Cortex of kidney (tissue), 1 donor: Measurements from ENCODE around the gene MRPL42.
"Not testable (repeated sequence)": the region's sequence is repeated elsewhere in the genome, so short reads cannot be mapped to it uniquely, and the experiment has no call there.

ENCODE experiments used
- DNase-seq: peaks from one replicate; lab custom pipeline; 2025; lab: John Stamatoyannopoulos, UW

The MRPL42 gene

DNA sequence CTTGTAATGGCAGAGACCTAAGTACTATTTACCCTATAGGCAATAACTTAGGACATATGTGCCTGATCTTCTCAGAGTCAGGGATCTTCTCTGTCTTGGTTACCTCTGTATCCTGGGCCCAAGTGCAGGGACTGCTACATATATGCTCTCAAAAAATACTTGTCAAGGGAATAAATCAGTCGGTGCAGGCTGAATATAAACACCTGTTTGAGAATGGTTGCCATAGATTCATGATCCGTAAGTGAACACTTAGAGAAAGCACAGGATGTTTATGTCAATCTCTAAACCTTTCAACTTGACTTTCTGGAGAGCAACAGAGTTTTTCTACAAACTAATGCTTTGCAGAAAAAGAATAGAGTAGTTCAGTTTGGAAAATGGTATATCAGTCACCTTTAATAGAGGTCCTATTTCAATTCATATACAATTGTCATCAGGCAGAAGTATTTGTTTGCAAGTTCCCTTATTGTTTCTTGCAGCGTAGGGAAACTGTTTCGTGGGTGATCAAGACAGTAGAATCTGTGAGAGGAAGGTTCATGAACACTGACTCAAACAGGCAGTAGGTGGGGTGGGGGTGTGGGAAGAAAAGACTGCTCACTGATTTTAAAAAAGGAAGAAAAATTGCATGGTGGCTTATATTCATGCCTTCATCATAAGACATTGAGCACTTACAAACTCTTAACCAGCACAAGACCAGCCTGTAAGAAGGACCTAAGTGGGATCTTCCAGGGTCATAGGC lies 19.6 kb upstream of the MRPL42 start:
- no peak for DNase-seq

DNA sequence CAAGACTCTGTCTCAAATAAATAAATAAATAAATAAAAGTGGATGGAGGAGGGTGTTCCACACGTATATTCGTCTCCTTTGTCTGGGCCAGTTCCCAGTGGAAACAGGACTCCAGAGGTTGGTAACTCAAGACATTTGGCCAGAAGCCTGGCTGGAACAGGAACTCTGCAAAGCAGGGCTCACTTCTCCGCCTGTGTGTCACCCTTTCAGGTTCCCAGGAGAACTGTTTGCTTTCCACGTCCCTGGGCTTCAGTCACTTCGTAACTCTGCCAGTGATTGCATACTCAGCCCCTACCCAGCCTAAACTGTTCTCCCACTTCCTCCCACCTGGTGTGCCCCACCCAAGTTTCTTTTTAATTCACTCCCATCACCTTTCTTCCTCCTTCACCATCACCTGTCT lies 18.5 kb upstream of the MRPL42 start:
- DNase-seq = no peak

DNA sequence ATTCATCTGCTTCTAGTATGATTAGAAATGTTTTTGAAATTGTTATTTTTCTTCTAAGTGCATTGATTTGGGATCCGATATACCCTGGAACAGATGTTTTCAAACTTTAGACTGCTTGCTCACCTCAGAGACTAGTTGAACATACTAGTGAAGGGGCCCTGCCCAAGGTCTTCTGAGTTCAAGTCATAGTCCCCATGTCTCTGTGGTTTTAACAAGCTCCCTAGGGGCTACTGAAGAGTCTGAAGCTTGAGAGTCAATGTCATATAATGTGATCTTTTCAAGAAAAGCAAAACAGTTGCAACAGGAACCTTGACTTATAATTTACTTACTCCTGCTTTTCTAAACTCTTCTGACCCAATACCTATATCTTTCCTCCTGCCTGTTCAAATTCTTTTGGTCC lies 18.0 kb upstream of the MRPL42 start:
- DNase-seq = no peak

DNA sequence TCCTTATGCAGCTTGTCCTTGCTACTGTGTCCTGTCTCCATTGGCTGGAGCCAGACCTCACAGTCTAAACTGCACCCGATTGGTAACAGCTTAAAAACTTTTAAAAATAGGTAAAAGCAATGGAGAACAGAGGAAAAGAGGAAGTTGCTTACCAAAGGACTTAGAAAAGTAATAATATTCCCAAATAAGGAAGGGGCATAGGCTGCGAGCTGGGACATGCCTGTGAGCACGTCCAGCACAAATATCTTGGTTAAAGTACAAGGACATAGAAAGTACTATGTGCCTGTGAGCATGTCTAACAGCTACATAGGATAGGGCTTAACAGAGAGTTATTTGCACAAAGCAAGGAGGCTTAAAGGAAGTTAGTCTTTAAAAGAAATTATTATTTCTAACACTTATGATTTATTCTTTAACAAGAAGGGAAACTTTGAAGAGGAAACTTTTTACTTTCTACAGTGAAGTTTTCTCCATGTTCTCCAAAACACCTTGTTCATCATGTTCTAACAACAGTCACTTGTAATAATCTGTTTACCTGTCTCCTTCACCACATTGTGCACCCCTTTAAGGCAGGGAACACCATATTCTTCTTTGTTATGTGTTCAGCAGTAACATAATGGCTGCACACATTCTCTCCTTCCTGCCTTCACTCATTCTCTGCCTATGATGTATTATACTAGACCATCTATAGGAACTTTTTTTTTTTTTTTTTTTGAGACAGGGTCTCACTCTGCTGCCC lies 15.7 kb upstream of the MRPL42 start:
- DNase-seq = no peak

DNA sequence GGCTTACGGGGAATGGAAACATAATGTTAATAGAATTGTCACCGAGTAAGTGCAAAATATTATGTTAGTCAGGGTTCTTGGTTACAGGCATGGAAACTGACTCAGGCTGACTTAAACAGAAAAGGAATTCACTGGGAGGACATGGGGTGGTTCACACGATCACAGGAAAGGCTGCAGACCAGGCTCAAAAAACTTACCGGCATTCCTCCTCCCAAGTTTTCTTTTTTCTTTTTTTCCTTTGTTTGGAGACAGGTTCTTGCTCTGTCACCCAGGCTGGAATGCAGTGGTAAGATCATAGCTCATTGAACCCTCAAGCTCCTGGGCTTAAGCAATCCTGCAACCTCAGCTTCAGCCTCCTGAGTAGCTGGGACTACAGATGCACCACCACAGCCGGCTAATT lies 13.7 kb upstream of the MRPL42 start:
- no peak for DNase-seq

DNA sequence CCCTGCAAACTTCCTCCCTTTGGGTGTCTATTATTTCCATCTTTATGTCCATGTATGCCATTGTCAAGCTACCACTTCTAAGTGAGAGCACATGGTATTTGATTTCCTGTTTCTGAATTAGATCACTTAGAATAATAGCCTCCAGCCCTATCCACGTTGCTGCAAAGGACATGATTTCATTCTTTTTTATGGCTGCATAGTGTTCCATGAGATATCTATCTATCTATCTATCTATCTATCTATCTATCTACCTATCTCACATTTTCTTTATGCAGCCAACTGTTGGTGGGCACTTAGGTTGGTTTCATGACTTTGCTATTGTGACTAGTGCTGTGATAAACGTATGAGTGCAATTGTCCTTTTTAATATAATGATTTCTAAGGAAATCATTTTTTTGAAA lies 11.2 kb upstream of the MRPL42 start:
- DNase-seq = no peak

DNA sequence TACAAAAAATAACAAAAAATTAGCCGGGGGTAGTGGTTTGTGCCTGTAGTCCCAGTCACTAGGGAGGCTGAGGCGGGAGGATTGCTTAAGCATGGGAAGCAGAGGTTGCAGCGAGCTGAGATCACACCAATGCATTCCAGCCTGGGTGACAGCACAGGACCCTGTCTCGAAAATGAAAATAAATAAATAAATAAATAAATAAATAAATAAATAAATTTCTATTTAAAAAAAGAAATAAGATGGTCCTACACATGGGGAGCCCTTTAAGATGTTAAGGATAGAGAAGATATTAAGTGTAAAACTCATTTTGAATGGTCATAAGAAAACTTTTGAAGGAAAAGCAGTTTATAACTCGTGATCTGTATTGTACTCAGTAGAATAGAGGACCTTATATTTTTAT lies 8.2 kb upstream of the MRPL42 start:
- DNase-seq = no peak

DNA sequence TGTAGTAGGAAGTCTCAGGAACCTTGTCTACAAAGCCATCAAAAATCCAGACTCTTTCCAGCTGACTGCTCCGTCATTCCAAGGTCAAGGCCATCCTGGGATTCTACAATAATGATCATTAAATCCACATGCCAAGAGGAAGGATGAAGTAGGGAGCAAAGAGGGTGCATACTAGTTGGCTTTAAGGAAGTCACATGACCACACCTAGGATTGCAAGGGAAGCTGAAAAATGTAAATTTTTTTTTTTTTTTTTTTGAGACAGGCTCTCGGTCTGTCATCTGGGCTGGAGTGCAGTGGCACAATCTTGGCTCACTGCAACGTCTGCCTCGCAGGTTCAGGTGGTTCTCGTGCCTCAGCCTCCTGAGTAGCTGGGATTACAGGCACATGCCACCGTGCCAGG lies 7.3 kb upstream of the MRPL42 start:
- no peak for DNase-seq

DNA sequence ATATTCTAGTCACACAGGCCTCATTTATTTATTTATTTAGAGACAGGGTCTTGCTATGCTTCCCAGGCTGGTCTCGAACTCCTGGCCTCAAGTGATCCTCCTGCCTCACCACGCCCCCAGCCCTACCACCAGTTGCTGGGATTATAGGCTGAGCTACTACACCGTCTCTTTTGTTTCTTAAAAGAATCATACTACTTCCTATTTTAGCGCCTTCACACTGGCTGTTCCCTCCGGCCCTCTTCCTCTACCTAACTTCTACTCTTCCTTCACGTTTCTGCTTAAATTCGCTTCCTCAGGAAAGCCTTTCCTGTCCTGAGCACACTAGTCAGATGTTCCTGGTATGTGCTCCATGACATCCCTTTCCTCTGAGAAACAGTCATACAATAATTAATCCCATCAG lies 6.4 kb upstream of the MRPL42 start:
- DNase-seq = no peak

DNA sequence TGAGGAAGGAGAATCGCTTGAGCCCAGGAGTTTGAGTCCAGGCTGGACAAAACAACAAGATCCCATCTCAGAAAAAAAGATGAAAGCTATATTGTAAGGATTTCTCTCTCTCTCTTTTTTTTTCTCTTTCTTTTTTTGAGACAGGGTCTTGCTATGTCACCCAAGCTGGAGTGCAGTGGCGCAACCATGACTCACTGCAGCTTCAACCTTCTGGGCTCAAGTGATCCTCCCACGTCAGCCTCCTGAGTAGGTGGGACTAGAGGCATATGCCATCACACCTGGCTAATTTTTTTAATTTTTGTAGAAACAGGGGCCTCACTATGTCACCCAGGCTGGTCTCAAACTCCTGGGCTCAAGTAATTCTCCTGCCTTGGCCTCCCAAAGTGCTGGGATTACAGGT lies 5.8 kb upstream of the MRPL42 start:
- no peak for DNase-seq

DNA sequence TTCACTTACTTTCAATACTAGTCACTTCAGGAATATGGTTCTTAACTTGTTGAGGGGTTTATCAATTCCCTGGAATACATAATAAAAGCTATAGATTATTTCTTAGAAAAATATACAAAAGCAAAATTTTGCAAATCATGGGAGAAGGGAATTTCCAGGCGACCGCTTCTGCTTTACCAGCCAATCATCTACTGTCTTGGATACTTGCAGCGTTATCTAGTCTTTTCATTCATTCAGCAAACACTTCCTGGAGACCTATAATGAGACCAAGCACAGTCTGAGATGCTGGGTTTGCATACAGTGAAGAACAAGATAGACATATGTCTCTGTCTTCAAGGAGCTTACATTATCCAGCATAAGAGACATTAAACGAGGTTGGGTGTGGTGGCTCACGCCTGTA lies 1.5 kb upstream of the MRPL42 start:
- no peak for DNase-seq

DNA sequence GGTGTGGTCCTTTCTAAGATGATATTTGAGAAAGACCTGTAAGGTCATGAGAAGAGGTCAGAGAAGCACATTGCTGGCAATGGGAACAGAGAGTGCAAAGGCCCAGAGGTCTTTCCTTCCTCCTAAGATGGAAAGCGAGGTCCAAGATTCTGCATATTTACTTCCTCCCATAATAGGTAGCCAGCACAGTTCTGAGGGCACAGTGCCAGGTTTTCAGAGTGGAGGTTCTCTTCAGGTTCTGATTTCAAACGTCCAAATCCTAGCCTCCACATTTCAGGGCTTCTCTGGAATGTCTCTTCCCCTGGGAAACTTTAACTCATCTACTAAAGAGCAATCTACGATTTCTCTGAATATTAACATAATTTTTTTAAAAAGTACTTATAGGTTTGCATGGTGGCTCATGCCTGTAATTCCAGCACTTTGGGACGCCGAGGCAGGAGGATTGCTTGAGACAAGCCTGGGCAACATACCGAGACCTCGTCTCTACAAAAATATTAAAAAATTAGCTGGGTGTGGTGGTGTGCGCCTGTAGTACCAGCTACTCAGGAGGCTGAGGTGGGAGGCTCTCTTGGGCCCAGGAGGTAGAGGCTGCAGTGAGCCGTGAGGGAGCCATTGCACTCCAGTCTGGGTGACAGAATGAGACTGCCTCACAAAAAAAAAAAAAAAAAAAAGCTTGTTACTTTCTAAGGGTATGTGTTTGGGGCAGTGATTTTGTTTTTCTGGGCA lies 526 bp upstream of the MRPL42 start:
- no peak for DNase-seq

DNA sequence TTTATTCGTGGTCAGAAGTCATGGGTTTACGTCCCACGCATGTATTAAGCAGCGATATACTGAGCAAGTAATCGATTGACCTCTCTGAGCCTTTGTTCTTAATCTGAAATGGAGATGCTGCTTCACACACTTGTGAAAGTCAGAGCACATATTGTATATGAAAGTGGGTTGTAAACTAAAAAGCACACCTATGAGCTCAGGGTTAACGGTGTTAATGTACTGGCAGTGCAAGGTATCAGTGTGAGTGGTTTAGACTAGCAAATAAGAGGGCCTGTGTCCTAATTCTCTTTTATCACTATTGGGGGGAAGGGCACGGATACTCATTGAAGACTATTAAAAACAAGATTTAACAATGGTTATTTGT lies 676 bp downstream of the MRPL42 start:
- no peak for DNase-seq

DNA sequence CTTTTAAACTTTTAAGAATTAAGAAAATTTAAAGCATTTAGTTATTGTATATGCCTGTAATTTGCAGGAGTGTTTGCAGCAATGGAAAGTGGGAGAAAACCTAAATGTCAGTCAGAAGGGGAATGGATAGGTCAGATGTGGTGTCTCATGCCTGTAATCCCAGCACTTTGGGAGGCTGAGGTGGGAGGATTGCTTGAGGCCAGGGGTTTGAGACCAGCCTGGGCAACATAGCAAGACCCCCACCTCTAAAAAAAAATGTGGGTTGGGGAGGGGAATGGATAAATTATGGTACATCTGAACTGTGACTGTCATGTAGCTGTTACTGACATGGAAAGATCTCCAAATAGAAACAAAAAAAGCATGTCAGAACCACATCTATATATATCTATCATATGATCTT lies 2.1 kb downstream of the MRPL42 start:
- no peak for DNase-seq

DNA sequence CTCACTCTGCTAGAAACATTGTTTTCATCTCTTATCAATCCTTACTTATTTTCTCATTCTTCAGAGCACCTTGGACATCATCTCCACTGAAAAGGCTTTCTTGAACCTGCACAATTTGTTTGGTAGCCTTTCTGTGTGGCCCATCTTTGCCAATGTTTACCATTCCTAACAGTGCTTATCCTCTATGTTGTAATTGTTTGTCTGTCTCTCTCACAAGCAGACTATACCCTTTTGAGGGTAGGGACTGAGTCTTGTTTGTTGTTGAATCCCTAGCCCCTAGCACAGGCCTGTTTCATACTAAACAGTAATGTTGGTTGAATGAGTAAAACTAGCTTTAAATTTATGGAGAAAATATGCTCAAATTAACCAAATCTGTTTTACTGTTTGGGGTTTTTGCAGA lies 9.2 kb downstream of the MRPL42 start:
- DNase-seq = no peak

DNA sequence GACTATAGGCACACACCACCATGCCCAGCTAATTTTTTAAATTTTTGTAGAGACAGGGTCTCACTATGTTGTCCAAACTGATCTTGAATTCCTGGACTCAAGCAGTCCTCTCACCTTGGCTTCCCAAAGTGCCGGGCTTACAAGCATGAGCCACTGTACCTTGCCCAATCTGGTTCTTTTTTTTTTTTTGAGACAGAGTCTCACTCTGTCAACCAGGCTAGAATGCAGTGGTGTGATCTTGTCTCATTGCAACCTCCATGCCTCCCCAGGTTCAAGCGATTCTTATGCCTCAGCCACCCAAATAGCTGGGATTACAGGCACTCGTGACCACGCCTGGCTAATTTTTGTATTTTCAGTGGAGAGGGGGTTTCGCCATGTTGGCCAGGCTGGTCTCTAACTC lies 15.4 kb downstream of the MRPL42 start:
- no peak for DNase-seq

DNA sequence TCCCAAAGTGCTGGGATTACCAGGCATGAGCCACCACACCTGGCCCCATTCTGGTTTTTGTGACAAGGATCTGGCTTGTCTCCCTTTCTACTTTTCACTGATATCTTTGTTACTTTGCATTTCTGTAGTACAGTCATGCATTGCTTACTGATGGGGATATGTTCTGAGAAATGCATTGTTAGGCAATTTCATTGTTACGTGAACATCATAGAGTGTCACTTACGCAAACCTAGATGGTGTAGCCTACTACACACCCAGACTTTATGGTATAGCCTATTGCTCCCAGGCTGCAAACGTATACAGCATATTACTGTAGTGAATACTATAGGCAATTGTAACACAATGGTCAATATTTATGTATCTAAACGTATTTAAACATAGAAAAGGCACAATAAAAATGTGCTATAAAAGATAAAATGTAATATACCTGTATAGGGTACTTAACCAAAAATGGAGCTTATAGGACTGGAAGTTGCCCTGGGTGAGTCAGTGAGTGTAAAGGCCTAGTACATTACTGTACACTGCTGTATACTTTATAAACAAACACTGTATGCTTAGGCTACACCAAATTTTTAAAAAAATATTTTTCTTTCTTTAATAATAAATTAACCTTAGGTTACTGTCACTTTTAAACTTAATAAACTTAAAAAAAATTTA lies 16.0 kb downstream of the MRPL42 start:
- DNase-seq = no peak

DNA sequence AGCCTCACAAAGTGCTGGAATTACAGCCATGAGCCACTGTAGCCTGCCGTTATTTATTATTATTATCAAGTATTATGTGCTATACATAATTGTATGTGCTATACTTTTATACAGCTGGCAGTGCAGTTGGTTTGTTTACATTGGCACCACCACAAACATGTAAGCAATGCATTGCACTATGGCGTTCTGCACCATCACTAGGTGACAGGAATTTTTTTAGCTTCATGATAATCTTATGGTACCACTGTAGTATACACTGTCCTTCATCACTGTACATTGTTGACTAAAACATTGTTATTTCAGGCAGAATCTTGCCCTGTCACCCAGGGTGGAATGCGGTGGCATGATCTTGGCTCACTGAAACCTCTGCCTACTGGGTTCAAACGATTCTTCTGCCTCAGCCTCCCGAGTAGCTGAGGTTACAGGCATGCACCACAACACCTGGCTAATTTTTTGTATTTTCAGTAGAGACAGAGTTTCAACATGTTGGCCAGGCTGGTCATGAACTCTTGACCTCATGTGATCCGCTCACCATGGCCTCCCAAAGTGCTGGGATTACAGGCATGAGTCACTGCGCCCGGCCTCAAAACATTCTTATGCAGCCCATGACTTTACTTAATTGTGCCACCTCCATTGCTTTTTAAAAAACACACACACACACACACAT lies 17.1 kb downstream of the MRPL42 start:
- no peak for DNase-seq

DNA sequence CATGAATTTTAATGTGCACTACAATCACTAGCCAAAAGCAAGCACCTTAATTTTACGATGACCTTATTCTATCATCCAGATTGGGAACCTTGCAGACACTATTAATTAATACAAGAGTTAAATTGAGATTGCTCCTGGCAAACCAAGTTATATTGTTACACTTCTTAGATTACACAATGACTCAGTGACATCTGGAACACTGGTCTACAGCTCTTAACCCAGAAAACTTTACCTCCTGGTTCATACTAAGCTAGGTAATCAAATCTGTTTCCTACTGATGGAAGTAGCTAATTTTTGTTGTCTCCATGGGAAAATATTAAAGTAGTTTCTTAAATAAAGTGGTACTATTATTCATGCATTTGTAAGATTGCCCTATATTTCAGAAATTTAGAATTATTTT lies 25.5 kb downstream of the MRPL42 start:
- DNase-seq = not testable (repeated sequence)

DNA sequence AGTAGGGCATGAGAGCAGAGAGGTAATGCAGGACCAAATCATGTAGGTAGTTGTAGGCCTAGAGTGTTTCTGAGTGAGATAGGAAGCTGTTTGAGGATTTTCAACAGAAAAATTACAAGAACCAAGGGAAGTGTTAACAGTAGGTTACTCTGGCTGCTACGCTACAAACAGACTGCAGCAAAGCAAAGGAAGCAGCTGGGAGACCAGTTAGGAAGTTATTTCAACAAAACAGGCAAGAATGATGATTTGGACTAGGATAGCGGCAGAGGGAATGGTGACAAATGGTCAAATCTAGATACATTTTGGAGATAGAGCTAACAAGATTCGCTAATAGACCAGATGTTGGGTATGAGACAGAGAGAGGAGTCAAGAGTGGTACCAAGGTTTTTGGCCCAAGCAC lies 26.8 kb downstream of the MRPL42 start:
- DNase-seq = no peak

DNA sequence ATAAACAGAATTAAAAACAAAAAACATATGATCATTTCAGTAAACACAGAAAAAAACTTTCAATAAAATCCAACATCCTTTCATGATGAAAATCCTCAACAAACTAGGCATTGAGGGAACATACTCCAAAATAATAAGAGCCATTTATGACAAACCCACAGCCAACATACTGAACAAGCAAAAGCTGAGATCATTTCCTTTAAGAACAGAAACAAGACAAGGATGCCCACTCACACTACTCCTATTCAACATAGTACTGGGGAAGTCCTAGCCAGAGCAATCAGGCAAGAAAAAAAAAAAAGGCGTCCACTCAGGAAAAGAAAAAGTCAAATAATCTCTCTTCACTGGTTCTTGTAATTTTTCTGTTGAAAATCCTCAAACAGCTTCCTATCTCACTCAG lies 30.1 kb downstream of the MRPL42 start:
- no peak for DNase-seq

DNA sequence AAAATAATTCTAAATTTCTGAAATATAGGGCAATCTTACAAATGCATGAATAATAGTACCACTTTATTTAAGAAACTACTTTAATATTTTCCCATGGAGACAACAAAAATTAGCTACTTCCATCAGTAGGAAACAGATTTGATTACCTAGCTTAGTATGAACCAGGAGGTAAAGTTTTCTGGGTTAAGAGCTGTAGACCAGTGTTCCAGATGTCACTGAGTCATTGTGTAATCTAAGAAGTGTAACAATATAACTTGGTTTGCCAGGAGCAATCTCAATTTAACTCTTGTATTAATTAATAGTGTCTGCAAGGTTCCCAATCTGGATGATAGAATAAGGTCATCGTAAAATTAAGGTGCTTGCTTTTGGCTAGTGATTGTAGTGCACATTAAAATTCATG lies 31.5 kb downstream of the MRPL42 start:
- DNase-seq = not testable (repeated sequence)
